HG02938 (cell line): ENCODE measurements around the gene IGLL5.
"Not testable (repeated sequence)": the region's sequence is repeated elsewhere in the genome, so short reads cannot be mapped to it uniquely, and the experiment has no call there.

Source experiments
- ATAC-seq: cut with Tn5 transposase; IDR thresholded peaks from one replicate; pipeline ENCODE4 v1.9.1; 2021; ENCODE audit warnings: mild to moderate bottlenecking, moderate library complexity; ENCODE audit not compliant: unreplicated experiment

The IGLL5 gene

GRCh38 chr22:22912135-22912987 lies 24.7 kb downstream of the IGLL5 start:
- ATAC-seq, result no peak

DNA sequence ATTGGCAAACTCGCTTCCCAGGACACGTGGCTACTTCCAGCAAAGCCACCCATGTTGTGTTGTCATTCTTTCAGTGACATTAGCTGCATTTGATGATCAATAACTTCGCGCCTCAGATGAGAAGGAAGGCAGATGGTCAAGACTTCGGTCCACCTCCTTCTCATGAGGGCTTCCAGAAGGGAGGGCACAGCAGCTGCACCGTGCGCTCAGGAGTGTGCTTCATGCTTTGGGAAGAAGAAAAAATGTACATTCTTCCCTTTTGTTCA lies 25.3 kb downstream of the IGLL5 start:
- no peak for ATAC-seq

DNA sequence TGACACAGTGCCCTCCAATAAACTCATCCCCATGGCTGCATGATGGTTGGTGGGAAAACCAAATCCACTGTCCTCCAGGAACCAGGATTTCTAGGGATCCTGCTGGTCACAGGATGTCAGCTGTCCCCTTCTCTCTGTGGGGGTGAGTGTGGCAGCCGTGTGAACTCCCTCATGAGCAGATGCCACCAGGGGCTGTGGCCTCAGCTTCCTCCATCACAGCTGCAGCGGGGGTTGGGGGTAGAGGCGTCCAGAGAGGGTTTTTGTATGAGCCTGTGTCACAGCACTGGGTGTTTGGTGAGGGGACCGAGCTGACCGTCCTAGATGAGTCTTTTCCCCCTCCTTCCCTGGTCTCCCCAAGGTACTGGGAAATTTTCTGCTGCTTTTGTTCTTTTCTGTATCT lies 26.4 kb downstream of the IGLL5 start:
- no peak for ATAC-seq

- no peak for ATAC-seq
Measured at GRCh38 chr22:22914726-22915669, 27.4 kb downstream of the IGLL5 start.

DNA sequence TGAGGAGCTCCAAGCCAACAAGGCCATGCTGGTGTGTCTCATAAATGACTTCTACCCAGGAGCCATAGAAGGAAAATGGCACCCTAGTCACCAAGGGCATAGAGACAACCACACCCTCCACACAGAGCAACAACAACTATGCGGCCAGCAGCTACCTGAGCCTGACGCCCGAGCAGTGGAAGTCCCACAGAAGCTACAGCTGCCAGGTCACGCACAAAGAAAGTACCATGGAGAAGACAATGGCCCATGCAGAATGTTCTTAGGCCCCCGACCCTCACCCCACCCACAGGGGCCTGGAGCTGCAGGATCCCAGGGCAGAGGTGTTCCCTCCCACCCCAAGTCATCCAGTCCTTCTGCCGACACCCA lies 28.0 kb downstream of the IGLL5 start:
- no peak for ATAC-seq

DNA sequence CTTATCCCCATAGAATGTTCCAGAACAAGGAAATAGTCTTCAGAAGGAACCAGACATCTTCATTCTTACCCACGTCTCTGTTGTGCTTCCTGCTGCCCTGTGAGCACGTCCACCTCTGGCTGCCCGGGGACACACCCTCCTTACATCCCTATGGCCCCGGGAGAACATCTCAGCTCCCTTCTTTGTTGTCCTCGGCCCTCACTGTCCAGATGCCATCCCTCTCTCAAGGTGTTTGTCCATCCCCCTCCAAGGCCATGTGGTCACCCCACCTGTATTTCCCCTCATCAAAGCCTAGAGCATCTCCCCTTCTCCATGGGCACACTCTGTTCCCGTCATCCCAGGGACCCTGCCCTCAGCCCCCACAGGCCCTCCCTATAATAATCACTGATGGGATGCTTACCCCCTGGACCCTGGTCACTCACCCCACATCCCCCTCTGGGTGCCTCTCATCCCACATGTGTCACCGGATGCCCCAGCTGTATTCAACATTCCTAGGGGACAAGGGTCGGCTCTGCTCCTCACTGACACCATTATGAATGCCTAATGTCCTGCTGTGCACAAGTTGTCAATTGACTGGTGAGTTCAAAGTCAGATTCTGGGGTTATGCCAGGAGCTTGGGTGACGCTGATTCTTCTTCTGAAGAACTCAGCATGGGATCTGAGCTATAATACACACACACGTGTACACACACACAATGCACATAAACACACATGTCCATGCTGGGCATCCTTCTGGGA lies 28.8 kb downstream of the IGLL5 start:
- no peak for ATAC-seq

DNA sequence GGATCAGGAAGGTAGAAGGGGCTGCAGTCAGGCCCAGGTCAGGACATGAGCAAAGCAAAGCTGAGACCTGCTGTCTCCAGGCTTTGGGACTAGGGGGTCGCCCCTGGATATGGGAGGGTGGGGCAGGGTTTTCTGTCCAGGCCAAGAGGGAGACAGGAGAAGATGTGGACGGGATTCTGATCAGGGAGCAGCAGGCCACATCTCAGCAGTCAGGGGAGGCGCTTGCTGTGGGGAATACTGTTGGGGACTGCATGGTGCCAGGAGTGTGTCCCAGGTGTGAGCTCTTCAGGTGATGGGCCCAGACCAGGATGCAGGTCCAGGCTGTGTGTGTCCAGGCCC lies 29.3 kb downstream of the IGLL5 start:
- no peak for ATAC-seq

GRCh38 chr22:22917377-22917776 lies 29.8 kb downstream of the IGLL5 start:
- ATAC-seq, result no peak

DNA sequence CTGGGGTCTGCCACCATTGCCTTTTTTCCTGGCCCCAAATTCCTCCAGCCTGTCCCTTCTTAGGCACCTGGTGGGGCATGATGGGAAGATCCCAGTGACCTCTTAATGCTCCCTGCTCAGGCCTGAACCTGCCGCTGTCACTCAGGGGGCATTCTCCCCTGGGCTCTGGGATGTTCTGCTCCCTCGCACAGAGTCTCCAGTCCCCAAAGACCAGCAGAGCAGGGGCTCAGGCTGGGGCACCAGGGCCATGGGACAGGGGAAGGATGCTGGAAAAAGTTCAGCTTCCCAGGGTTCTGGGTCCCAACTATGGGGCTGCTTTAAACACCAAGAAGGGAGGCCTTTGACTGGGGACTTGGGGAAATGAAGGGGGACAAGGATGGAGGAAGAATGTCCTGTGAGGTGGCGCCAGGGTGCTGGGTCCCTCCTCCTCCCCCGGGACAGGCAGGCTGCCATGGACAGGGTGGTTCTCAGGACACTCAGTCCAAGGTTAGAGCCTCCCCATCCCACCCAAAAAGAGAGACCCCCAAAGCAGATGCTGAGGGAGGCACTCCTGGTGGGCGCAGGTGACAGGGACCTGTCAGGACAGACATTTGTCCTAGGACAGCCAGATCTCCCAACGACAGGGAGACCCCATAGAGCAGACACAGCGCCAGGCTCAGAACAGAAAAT lies 30.8 kb downstream of the IGLL5 start:
- no peak for ATAC-seq

- ATAC-seq, result no peak
Measured at GRCh38 chr22:22919041-22919440, 31.4 kb downstream of the IGLL5 start.

DNA sequence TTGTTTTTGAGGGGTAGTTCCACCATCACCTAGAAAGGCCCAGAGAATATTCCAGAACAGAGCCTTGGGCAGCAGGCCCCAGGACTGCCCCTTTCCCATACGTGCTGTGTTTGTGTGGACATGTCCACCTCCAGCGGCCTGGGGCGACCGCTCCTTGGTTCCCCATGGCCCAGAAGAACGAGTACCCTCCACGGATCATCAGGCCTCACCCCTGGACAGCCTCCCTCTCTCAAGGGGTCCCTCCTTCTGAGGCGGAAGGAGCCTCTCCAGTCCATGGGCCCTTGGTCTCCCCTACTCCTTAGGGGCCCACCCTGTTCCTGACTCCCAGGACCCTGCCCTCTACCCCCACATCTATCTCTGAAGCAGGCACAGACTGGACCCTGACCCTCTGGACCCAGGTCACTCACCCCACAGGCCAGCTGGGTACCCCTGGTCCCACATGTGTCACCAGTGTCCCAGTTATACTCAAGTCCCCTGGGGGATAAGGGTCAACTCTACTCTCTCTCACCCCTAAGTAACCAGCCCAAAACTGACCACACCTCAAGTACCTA lies 32.6 kb downstream of the IGLL5 start:
- no peak for ATAC-seq

GRCh38 chr22:22920910-22921550 lies 33.4 kb downstream of the IGLL5 start:
- ATAC-seq, result no peak

- ATAC-seq, result no peak
Measured at GRCh38 chr22:22921575-22921974, 34.0 kb downstream of the IGLL5 start.

- not testable (repeated sequence) for ATAC-seq
Measured at GRCh38 chr22:22922092-22922953, 34.7 kb downstream of the IGLL5 start.

DNA sequence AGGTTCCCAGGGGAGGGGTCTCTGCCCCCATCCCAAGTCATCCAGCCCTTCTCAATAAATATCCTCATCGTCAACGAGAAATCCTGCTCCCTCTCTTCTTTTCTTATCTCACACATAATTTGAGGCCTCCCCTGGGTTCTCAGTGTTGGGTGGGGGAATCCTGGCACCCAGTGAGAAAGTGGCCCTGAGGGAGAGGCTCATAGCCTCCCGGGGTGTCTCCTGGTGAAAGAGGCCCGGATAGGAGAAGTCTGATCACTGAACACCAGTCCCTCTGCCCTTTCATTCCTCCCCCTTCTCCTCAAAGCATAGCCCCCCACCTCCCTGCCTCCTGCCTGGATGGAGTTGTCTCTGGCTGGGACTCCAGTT lies 35.3 kb downstream of the IGLL5 start:
- ATAC-seq, result no peak

- ATAC-seq, result no peak
Measured at GRCh38 chr22:22923379-22923778, 35.8 kb downstream of the IGLL5 start.

DNA sequence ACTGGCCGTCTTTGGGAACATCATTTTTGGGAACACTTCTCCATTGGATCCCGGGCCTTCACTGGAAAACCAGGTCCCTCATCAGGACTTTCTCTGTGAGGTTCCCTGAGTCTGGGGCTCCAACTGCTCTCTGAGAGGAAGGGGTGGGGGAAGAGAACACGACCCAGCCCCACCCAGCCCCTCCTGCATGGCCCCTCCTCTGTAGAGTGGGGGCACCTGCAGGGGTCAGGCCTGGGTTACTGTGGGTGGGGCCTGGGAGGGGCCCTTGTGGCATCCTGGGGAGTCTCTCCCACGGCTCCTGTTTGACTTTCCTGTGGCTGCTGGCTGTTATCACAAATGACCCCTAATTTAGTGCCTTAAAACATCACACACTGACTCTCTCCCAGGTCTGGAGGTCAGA lies 36.3 kb downstream of the IGLL5 start:
- ATAC-seq, result no peak

- ATAC-seq, result no peak
Measured at GRCh38 chr22:22924369-22925145, 36.9 kb downstream of the IGLL5 start.
